MM.1S (cell line): Measurements from ENCODE around the gene CASTOR1.
A peak's percentile ranks its signal among the peaks of the same experiment; 100 is the strongest.

Experiments used
- DNase-seq: peaks from one replicate; pipeline ENCODE4 v3.0.0-alpha.2; 2015
- H2AFZ ChIP-seq: fragments of 300-600 bp; sonication (generic); 2 replicates; pipeline ENCODE4 v1.6.0; 2016; ENCODE audit warnings: antibody characterized with exemption, low read length
- H3F3A ChIP-seq: fragments of 300-600 bp; sonication (generic); 2 replicates; pipeline ENCODE4 v1.6.1; 2016; ENCODE audit warnings: mild to moderate bottlenecking, antibody characterized with exemption, low read length, moderate library complexity, mixed read lengths; ENCODE audit not compliant: insufficient read depth
- H3K27ac ChIP-seq: fragments of 300-600 bp; sonication (generic); 2 replicates; pipeline ENCODE4 v1.5.1; 2016; ENCODE audit warnings: mild to moderate bottlenecking, low read length
- H3K27me3 ChIP-seq: fragments of 300-600 bp; sonication (generic); replicated peaks from 2 replicates; pipeline ENCODE4 v1.6.0; 2016; ENCODE audit warnings: low read length; ENCODE audit not compliant: insufficient read depth
- H3K36me3 ChIP-seq: fragments of 300-600 bp; sonication (generic); replicated peaks from 2 replicates; pipeline ENCODE4 v1.6.1; 2016; ENCODE audit warnings: mild to moderate bottlenecking, low read length, mixed read lengths; ENCODE audit not compliant: insufficient read depth
- H3K4me1 ChIP-seq: fragments of 300-600 bp; sonication (generic); 2 replicates; pipeline ENCODE4 v1.6.1; 2016; ENCODE audit warnings: low read length, mixed read lengths
- H3K4me2 ChIP-seq: fragments of 300-600 bp; sonication (generic); 2 replicates; pipeline ENCODE4 v1.6.0; 2016; ENCODE audit warnings: low read depth, low read length
- H3K4me3 ChIP-seq: fragments of 300-600 bp; sonication (generic); 2 replicates; pipeline ENCODE4 v1.5.1; 2016; ENCODE audit warnings: low read length, mixed read lengths
- H3K79me2 ChIP-seq: fragments of 300-600 bp; sonication (generic); 2 replicates; pipeline ENCODE4 v1.6.1; 2016; ENCODE audit warnings: mixed run types, low read length, mixed read lengths
- H3K9ac ChIP-seq: fragments of 300-600 bp; sonication (generic); 2 replicates; pipeline ENCODE4 v1.6.1; 2016; ENCODE audit warnings: low read length, mixed read lengths
- H3K9me2 ChIP-seq: fragments of 300-600 bp; sonication (generic); replicated peaks from 2 replicates; pipeline ENCODE4 v1.6.1; 2016; ENCODE audit warnings: mild to moderate bottlenecking, low read length, mixed read lengths; ENCODE audit not compliant: insufficient read depth
- H3K9me3 ChIP-seq: fragments of 300-600 bp; sonication (generic); replicated peaks from 2 replicates; pipeline ENCODE4 v1.6.1; 2016; ENCODE audit warnings: mild to moderate bottlenecking, low read length, mixed read lengths; ENCODE audit not compliant: insufficient read depth
- H4K20me1 ChIP-seq: fragments of 300-600 bp; sonication (generic); 2 replicates; pipeline ENCODE4 v1.6.1; 2016; ENCODE audit warnings: mild to moderate bottlenecking, low read length, moderate library complexity, mixed read lengths; ENCODE audit not compliant: insufficient read depth
- CTCF ChIP-seq: fragments of 300-600 bp; sonication (generic); IDR thresholded peaks from 2 replicates; pipeline ENCODE4 v1.5.1; 2016; ENCODE audit warnings: antibody characterized with exemption, low read length, mixed read lengths
- EZH2 ChIP-seq: fragments of 300-600 bp; sonication (generic); optimal IDR thresholded peaks from 2 replicates; pipeline ENCODE3; 2017; ENCODE audit warnings: low read depth, mild to moderate bottlenecking, antibody characterized with exemption, low read length, mixed read lengths
- EZH2phosphoT487 ChIP-seq: fragments of 300-600 bp; sonication (generic); IDR thresholded peaks from 2 replicates; pipeline ENCODE4 v1.6.1; 2018; ENCODE audit warnings: antibody characterized with exemption, low read length

The CASTOR1 gene

GRCh38 chr22:30262917-30263741 lies 26.2 kb downstream of the CASTOR1 start:
- H3K36me3 ChIP-seq: no peaks in the 10 kb centered on the region
- no peaks in the 10 kb centered on the region for H3K9me2 ChIP-seq
- peak overlapping the region; percentile 44; the same call in 1 of the 2 replicates for H3K9ac ChIP-seq
- no peaks in the 10 kb centered on the region for H4K20me1 ChIP-seq
- TF ChIP-seq CTCF: peak; percentile 91
- no peak for TF ChIP-seq EZH2
- TF ChIP-seq EZH2phosphoT487: no peak
- H3K27ac ChIP-seq: no peak overlapping the region
- H3K4me2 ChIP-seq: peak overlapping the region; percentile 98
- peaks cover 5% of the 10 kb centered on the region for H3K4me1 ChIP-seq
- DNase-seq: peak; percentile 64
- no peaks in the 10 kb centered on the region for H3K9me3 ChIP-seq
- peak overlapping the region; percentile 63 for H3K4me3 ChIP-seq
- peak overlapping the region; percentile 99 for H2AFZ ChIP-seq
- H3K79me2 ChIP-seq: no peaks in the 10 kb centered on the region
- H3F3A ChIP-seq: no peaks in the 10 kb centered on the region
- H3K27me3 ChIP-seq: peaks cover 73% of the 10 kb centered on the region

DNA sequence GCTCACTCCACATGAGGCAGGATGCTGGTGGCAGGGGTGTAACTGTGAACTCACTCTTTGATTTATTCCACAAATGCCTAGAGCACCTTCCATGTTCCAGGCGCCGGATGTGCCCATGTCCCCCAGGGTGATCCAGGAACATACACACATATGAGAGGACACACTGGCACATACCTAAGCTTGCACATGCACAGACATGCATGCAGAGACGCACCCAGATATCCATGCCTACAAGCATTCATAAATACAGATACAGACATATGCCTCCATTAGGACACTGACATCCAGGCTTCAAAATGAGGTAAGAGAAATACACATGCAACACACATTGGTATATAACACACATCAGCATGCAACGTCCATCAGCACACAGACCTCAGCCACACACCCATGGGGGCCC lies 27.2 kb downstream of the CASTOR1 start:
- Histone ChIP-seq H3K9me3 (no peaks in the 10 kb centered on the region), H3K27ac (no peak overlapping the region), H3K4me2 (no peak overlapping the region), H3K79me2 (no peaks in the 10 kb centered on the region), H2AFZ (no peak overlapping the region), H3K36me3 (no peaks in the 10 kb centered on the region), H3K9me2 (no peaks in the 10 kb centered on the region), H3K4me3 (no peak overlapping the region), H3K9ac (no peak overlapping the region), H3F3A (no peaks in the 10 kb centered on the region), H3K4me1 (peaks cover 5% of the 10 kb centered on the region), H4K20me1 (no peaks in the 10 kb centered on the region), H3K27me3 (peaks cover 78% of the 10 kb centered on the region)
- TF ChIP-seq CTCF (no peak), EZH2phosphoT487 (no peak), EZH2 (no peak)
- DNase-seq: no peak

DNA sequence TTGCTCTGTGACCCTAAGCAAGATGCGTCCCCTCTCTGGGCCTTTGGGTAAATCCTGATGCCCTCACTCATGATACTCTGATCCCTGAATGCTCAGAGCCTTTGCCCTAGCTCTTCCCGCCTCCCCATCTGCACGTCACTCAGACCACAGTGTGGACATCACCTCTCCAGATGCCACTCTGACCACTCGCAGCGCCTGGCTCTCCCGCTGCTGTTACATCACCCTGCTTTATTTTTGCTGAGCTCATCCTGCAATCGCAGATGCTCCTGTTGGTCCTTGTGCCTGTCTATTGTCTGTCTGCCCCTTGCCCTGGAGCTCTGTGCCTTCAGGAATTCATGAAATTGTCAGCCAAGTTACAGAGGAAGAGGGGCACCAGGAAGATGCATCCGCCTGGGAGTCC lies 28.2 kb downstream of the CASTOR1 start:
- Histone ChIP-seq H3K27ac (no peak overlapping the region), H3K4me1 (peaks cover 5% of the 10 kb centered on the region), H3K79me2 (no peaks in the 10 kb centered on the region), H4K20me1 (no peaks in the 10 kb centered on the region), H3K9me3 (no peaks in the 10 kb centered on the region), H3K9ac (no peak overlapping the region), H3K9me2 (no peaks in the 10 kb centered on the region), H3F3A (no peaks in the 10 kb centered on the region), H2AFZ (no peak overlapping the region), H3K36me3 (no peaks in the 10 kb centered on the region), H3K4me3 (no peak overlapping the region), H3K27me3 (peaks cover 80% of the 10 kb centered on the region), H3K4me2 (no peak overlapping the region)
- no peak for DNase-seq
- no peak for TF ChIP-seq CTCF
- TF ChIP-seq EZH2phosphoT487: no peak
- no peak for TF ChIP-seq EZH2
